NOMO-1 treated with DMSO at 0.1 percent for 48 hours (cell line): ENCODE results near the gene NAALADL2.

Experiments
- DNase-seq: peaks from one replicate; lab custom pipeline; 2025; ENCODE audit not compliant: unreplicated experiment; lab: John Stamatoyannopoulos, UW

Gene NAALADL2

GRCh38 chr3:174859114-174859735 is at the start of gene NAALADL2:
TSS of gene NAALADL2 (plus strand) at chr3:174859334.
- no peak for DNase-seq

GRCh38 chr3:174810254-174810653 is 48.9 kb upstream of the NAALADL2 start:
- DNase-seq = peak; percentile 18

GRCh38 chr3:174812172-174812862 is 46.8 kb upstream of the NAALADL2 start:
- DNase-seq = no peak

- no peak for DNase-seq
These were observed 43.4 kb upstream of the NAALADL2 start for GRCh38 chr3:174815750-174816149.

- no peak for DNase-seq
These were observed 38.2 kb upstream of the NAALADL2 start for GRCh38 chr3:174820885-174821284.

GRCh38 chr3:174821477-174821876 is 37.7 kb upstream of the NAALADL2 start:
- no peak for DNase-seq

- no peak for DNase-seq
These were observed 36.8 kb upstream of the NAALADL2 start for GRCh38 chr3:174822320-174822719.

GRCh38 chr3:174826069-174826468 is 33.1 kb upstream of the NAALADL2 start:
- no peak for DNase-seq

GRCh38 chr3:174844746-174845145 is 14.4 kb upstream of the NAALADL2 start:
- DNase-seq = no peak

- peak; percentile 9 for DNase-seq
These were observed 13.1 kb upstream of the NAALADL2 start for GRCh38 chr3:174846055-174846454.

- no peak for DNase-seq
These were observed 4.1 kb upstream of the NAALADL2 start for GRCh38 chr3:174854987-174855386.

- DNase-seq = no peak
These were observed 1.8 kb upstream of the NAALADL2 start for GRCh38 chr3:174857301-174857700.

- no peak for DNase-seq
These were observed 781 bp upstream of the NAALADL2 start for GRCh38 chr3:174858353-174858752.

- DNase-seq = no peak
These were observed 622 bp downstream of the NAALADL2 start for GRCh38 chr3:174859756-174860155.

GRCh38 chr3:174862101-174862500 is 3.0 kb downstream of the NAALADL2 start:
- no peak for DNase-seq

GRCh38 chr3:174862666-174863065 is 3.5 kb downstream of the NAALADL2 start:
- DNase-seq = no peak

- DNase-seq = no peak
These were observed 4.4 kb downstream of the NAALADL2 start for GRCh38 chr3:174863488-174863887.

GRCh38 chr3:174869448-174869847 is 10.3 kb downstream of the NAALADL2 start:
- no peak for DNase-seq

GRCh38 chr3:174873832-174874657 is 14.9 kb downstream of the NAALADL2 start:
- DNase-seq = no peak

- no peak for DNase-seq
These were observed 23.7 kb downstream of the NAALADL2 start for GRCh38 chr3:174882789-174883188.

GRCh38 chr3:174883881-174884675 is 24.9 kb downstream of the NAALADL2 start:
- no peak for DNase-seq
